CD1c-positive myeloid dendritic cell (primary cell): ENCODE data around the gene CECR2.

Source experiments
- DNase-seq: peaks from one replicate; pipeline ENCODE4 v3.0.0-alpha.2; 2016; ENCODE audit errors: extremely low spot score

The CECR2 gene

DNA sequence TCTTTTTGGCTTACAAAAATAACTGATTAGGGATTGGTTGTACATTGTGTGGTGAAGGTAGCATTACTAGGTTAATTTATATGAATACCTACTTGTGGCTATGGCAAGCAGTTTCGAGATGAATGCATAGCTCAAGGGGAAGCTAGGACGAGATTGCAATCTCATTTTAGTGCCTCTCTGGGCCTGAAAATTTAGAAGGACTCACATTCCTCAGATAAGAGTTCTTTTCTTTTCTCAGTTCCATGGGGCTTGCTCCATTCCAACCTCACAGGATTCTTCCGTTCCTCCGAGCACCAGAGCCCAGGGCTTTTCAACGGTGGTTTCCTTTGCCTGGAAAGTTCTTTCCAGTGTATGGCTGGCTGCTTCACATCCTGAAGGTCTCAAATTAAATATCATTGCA, 82.1 kb downstream of the CECR2 start:
- no peak for DNase-seq

DNA sequence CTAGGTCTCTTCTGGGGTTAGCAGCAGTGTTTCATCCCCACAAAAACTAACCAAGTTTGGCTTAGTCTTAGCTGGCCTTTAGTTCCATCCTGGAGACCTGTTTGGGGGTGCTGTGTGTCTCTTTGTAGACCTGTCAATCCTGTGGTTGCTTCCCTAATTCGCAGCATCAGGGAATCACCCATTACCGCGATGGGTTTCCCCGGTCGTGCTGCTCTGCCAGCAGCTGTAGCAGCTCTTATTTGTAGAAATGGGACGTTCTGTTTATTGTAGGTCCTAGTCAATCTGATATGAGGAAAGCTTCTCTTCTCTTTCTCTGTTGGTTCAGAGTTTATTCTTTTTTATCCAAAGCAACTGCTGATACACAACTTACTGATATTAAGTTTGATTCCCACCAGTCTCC, 91.6 kb downstream of the CECR2 start:
- no peak for DNase-seq

DNA sequence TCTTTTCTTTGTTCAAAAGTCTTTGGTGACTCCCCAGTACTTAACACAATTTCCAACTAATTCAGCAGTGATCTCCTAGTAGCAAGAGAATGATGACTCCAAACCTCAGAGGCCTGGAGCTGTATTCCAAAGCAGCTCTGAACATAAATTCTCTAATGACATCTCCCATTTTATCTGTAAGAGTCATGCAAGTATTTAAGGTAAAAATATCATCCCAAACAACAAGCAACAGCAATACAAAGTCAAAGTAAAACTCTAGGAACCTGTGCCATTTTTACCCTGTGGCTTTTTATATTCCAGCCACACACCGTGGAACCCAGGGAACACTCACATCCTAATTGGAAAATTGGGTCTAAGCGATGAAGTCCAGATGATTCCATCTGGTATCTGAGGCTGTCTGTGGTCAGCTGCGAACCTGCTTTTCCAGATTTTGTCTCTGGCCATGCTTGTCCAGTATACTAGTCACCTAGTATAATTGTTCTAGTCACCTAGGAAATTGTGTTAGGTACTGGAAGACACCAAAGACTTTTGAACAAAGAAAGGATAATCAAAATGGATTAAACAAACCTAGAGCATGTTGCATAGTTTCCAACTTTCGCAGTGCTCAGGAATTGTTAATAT, 101.7 kb downstream of the CECR2 start:
- no peak for DNase-seq

DNA sequence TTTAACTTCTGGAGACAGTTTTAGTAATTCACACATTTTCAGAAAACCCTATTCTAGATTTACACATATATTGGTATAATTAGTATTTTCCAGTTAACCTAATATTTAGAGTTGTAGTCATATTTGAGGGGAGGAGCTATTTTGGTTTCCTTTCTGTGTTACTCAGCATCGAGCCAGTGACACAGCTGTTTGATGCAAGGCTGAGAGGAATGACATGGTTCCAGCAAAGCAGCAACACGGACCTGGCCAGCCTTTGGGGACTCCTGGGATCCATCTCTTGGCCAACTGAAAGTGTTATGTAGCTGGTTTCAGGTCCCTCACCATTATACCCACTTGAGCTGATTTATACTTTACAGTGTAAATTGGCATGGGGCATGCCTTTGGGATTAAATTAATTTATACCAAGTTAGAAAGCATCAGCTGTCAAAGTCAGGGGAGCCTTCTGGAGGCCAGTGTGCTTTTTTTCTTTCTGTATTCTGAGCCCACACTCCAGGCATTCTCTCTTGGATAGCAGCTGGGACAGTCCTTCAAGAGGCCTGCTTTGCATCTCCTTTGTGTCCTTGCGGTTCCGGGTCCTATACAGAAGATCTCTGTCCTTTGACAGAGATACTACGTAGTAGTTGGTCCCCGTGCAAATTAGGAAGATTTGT, 102.8 kb downstream of the CECR2 start:
- no peak for DNase-seq

DNA sequence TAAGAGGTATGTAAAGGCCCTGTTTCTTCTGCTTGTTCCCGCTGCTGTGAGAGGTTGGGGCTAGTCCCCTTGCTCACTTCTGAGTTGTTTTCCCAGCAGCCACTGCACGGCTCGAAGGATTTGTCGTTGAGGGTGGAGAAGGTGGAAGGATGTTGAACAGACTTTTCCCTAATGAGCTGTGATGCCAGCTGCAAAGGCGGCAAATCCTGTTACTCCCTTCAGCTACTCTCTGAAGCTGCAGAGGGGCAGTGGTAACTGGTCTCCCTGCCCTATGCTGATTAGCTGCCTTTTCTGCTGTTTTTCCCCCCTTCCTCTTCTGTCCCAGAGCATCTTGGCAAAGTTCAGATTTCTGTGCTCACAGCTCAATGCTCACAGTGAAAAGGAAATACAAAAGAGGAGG, 103.7 kb downstream of the CECR2 start:
- no peak for DNase-seq

DNA sequence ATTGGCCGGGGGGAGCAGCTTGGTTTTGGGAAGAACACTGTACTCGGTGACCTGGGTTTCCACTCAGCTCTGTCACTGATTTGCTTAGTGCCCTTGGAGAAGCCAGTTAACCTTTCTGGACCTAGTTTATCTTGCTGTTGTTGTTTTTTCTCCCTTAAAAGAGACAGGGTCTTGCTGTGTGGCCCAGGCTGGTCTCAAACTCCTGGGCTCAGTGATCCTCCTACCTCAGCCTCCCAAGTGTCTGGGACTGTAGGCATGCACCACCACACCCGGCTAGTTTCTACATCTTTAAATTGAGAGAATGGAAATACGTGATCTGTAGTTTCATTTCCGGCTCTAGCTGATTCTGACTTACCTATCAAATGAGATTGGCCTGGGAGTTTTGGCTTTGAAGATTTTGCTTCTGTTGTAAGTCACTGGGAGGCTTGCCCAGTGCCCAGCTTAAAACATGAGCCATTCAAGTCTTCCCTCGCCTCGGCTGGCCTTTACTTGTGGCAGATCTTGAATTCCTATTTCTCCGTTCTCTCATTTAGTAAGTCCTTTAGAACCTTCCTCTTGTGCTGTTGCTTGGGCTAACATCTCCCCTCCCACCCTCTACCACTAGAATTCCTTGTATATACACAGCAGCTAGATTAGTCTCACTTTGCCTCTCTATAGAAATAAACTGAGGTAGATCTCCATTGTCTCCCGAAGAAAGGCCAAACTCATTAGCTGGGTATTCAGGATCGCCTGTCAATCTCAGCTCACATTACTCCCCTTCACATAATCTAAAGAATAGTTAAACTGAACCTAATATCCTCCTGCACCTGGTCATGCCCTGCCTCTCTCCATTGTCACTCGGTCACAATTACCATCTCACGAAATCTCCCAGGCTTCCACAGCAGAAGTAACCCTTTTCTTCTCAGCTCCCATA, 106.3 kb downstream of the CECR2 start:
- no peak for DNase-seq

DNA sequence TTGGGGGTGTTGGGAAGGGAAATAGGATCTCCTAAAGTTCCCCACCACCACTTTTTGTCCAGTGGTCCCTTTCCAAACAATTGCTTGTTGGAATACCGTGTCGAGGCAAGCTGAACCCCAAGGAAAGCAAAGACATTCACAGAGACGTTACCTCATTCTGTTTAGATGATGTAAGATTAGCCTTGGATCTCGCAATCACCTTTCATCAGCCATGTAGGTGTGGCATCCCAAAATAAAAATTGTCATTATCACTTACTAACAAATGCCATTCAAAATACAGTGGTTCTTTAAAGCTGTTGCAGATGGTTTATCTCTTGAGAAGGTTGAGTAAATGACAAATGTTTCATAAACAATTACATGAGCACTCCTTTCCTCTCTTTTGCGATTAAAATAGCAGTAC, 107.6 kb downstream of the CECR2 start:
- DNase-seq: no peak

DNA sequence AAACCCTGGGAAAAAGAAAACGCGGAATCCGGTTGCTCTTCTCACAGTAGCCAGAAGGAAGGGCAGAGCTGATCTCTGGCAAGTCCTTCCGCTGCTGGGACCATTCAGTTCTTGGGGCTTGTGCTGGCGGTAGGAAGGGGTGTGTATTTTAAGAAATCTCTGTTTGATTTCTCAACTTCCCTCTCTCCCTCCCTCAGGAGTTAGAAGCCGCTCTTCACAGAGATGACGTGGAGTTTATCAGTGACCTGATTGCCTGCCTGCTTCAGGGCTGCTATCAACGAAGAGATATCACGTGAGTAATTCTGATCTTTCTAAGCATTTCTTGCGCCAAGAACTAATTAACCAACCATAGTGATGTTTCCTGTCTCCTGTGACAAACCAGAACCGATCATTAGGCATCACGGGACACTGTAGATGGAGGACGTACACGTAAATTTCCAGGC, 108.2 kb downstream of the CECR2 start:
- peak; percentile 50 for DNase-seq

DNA sequence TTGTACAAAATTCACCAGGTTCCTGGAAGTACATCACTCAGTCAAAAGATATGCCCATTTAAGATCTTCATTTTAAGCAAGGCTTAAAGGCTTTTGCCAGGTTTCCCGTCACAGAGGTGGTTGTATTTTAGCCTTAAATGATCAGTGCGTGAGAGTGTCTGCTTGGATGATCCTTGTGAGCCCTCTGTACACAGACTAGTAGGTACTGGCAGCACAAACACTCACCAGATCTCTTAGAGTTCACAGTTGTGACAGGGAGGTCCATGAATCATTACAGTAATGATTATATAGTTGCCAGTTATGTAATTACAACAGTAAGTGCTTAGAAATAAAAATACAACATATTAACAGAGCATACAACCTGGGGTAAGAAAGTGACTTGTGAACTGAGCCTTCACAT, 109.9 kb downstream of the CECR2 start:
- no peak for DNase-seq

DNA sequence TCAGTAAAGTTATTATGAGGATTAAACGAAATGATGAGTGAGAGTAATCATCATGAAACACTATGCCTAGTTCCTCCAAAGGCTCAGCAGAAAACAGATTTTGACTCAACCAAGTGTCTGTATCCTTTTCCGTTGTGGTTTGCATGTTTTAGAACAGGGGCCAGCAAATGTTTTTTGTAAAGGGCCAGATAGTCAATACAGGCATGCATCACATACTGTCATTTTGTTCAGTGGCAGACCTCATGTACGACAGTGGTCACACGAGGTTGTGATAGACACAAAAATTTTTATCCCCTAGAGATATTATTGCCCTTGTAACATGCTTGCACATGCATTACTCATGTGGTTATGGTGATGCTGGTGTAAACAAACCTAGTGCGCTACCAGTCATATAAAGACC, 112.2 kb downstream of the CECR2 start:
- no peak for DNase-seq

DNA sequence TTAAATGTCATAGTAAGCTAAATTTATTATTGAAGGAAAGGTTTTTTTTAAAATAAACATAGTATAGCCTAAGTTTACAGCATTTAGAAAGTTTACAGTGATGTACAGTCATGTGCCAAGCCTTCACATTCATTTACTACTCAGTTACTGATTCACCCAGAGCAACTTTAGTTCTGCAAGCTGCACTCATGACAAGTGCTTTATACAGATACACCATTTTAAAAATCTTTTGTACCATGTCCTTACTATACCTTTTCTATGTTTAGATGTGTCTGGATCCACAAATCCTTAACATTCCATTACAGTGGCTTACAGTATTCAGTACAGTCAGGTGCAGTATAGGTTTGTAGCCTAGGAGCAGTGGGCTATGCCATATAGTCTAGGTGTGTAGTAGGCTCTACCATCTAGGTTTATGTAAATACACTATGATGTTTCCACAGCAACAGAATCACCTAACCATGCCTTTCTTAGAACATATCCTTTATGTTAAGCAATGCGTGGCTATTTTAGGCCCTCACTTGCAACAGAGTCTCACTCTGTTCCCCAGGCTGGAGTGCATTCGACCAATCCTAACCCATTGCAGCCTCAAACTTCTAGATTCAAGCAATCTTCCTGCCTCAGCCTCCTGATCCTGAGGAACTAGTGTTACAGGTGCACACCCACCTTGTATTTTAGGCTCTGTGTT, 114.6 kb downstream of the CECR2 start:
- no peak for DNase-seq

DNA sequence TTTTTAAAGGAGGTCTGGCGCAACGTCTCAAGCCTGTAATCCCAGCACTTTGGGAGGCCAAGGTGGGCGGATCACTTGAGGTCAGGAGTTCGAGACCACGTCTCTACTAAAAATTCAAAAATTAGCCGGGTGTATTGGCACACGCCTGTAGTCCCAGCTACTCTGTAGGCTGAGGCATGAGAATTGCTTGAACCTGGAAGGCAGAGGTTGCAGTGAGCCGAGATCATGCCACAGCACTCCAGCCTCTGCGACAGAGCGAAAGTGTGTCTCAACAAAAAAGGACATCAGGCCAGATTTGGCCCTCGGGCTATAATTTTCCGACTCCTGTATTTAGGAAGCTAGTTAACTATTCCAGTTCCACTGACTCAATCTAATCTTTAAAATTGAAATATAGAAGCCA, 115.3 kb downstream of the CECR2 start:
- no peak for DNase-seq

DNA sequence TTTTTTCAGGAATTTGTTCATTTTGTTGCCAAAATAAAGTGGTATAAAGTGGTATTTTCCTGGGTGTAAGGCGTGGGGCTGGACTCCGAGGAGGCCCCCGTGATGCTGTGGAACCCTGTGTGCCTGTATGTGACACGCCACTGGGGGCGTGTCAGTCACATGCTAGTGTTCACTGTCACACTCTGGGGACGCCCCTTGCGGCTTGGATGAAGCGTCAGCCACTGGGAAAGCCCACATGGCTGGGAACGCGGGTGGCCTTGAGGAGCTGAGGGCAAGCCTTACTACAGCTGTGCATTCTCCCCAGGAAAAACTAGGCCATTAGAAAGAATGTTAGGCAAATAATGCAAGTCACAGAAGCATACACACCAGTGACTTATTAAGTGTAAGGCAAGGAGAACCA, 117.1 kb downstream of the CECR2 start:
- DNase-seq: no peak

DNA sequence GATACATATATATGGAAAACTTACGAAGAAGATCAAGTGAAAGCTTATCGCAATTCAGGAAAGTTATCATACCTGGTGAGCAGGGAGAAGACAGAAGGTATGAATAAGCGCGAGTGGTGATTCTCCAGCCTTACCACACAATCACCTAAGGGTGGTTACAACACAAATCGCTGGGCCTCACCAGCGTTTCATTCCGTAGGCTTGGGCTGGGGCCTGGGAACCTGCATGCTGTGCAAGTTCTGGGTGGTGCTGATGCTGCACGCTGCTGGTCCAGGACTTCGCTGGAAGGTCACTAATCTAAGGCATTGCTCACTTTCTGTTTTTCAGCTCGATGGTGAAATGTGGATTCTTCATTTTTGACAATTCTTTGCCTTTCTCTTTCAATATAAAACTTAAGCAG, 117.5 kb downstream of the CECR2 start:
- no peak for DNase-seq

DNA sequence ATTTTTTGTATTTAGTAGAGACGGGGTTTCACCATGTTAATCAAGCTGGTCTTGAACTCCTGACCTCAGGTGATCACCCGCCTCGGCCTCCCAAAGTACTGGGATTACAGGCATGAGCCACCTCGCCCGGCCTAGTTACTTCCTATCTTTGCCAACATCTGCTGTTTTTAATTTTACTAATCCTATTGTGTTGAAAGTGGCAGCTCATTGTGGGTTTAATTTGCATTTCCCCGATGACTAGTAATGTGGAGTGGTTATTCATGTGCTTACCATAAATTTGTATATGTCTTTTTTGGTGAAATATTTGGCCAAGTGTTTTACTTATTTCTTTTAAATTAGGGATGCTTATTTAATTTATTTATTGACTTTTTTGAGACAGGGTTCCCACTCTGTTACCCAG, 119.8 kb downstream of the CECR2 start:
- DNase-seq: no peak

DNA sequence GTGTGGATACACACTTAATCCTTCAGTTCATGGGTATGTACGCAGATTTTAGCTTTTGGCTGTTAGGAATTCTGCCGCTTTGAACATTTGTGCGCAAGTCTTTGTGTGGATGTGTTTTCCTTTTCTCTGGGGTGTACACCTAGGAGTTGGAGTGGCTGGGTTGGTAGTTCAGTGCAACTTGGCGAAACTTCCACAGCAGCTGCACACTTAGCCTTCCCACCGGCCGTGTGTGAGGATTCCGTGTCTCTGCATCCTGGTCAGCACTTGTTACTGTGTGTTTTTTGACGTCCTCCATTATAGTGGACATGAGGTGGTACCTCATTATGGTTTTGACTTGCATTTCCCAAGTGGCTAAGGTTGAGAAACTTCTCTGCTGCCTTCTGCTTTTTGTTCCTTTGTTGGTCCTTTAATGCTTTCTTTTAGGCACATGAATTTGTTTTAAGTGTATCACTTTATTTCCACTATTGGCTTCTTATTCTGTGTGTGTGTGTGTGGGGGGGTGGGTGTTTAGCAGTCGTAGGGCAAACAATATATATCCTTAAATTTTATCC, 121.9 kb downstream of the CECR2 start:
- peak; percentile 13 for DNase-seq

DNA sequence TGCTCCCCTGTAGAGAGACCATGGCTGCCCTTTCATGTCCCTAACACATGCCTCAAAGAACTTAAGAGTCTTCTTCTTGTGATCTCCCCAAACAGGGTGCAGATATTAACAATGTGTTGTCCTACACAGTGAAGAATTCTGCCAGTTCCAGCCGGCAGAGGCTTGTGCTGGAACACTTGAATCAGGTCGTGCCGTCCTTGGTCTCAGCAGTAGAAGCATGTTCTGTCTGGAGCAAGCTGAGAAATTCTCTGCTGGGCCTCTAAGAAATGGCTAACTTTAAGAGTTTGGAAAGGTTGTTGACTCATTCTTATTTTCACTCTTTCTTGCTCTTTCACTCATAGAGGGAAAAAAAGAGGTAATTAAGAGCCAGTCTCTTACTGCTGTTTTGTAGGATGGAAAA, 123.0 kb downstream of the CECR2 start:
- no peak for DNase-seq

DNA sequence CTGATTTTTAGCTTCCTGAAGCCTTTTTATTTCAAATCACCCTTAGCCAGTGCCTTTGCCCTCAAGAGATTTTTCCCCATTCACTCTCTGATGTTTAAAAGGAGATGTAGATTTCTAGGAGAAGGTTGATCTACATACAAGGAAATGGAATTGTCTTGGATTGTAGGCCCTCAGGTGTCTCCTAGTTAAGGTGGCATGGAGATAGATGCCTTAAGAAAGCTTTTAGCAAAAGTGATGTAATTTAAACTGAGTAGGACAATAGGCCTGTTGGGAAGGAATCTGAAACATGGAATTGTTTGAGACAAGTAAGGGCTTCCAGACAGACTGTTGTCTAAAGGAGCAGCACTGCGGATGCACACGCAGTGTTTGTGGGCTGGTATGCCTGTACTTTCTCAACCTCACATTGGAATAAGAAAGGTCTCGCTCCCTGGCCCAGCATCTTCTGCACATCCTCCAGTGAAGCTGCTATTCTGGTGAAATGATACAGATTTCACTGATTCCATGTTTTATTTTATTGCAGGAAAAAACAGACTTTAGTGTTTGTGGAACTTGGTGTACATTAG, 124.2 kb downstream of the CECR2 start:
- DNase-seq: no peak

DNA sequence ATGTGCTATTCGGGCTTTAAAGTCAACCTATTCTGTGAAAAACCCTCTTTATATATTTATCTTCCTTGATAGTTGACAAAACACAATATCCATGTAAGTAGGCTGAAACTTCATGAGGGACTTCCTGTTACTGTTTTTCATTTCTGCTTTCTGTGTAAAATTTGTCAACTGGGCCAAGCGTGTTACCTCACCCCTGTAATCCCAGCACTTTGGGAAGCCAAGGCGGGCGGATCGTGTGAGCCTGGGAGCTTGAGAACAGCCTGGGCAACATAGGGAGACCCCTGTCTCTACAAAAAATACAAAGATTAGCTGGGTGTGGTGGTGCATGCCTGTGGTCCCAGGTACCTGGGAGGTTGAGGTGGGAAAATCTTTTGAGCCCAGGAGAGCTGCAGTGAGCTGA, 127.6 kb downstream of the CECR2 start:
- DNase-seq: peak; percentile 83

DNA sequence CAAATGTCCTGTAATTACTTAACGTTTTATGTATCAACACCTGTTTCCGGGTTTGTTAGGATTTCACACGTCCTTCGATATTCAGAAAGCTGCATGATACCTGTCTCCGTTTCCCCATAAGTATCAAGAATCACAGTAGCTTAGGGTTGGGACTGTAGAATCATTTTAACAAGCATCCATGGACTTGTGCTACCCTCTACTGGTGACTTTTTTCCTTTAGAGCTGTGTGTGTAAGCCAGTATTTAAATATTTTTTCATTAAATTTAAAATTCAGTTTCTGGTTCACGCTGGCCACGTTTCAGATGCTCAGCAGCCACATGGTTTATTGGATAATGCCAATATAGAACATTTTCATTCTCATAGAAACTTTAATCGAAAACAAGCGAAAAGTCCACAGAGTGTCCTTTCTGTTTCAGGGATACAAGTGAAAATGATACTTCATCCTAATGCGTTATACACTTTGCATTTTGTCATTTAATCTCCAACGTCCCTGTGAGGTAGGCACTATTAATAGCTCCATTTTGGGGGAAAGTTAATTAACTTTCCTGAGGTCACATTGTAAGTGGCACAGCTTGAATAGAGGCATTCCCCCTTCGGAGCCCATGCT, 132.5 kb downstream of the CECR2 start:
- DNase-seq: peak; percentile 78

DNA sequence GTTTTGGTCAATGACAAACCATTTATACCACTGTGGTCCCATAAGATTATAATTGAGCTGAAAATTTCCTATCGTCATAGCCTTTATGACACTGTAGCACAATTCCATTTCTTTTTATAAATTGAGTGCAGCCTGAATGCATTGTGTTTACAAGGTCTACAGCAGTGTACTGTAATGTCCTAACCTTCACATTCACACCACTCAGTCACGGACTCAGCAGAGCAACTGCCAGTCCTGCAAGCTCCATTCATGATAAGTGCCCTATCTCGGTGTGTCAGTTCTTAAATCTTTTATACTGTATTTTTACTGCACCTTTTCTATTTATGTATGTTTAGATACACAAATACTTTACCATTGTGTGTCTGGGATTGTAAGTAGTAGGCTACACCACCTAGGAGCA, 138.8 kb downstream of the CECR2 start:
- DNase-seq: no peak
